ENCODE data around the gene MRGPRD. TPM values are rescaled to one million over a fixed set of nuclear protein-coding genes. Genes with fewer than 3 reads are reported as not detected.

Gene MRGPRD
- total RNA-seq, 1 experiment from 2014 or later: not detected

- CTCF ChIA-PET: no interaction called here
- H3K4me1 Mint-ChIP-seq: no peaks in the 10 kb centered on the region
- TF ChIP-seq ZNF425 (CRISPR knock-in tag; conservative IDR thresholded peaks at IDR 0.05) (no peak), RORB (CRISPR knock-in tag; IDR thresholded peaks at IDR 0.05) (no peak), ZNF317 (CRISPR knock-in tag; IDR thresholded peaks at IDR 0.05; ENCODE audit: borderline replicate concordance, low read depth) (no peak), CDX4 (CRISPR knock-in tag; IDR thresholded peaks at IDR 0.05; ENCODE audit: borderline replicate concordance) (no peak), MLX (CRISPR knock-in tag; IDR thresholded peaks at IDR 0.05) (no peak), JAZF1 (CRISPR knock-in tag; IDR thresholded peaks at IDR 0.05) (no peak), SMAD3 (CRISPR knock-in tag; IDR thresholded peaks at IDR 0.05; ENCODE audit: borderline replicate concordance) (no peak), ZNF396 (CRISPR knock-in tag; IDR thresholded peaks at IDR 0.05; ENCODE audit: borderline replicate concordance) (no peak), GRHL2 (CRISPR knock-in tag; IDR thresholded peaks at IDR 0.05; ENCODE audit: insufficient replicate concordance, severe bottlenecking) (no peak), CREB1 (CRISPR knock-in tag; IDR thresholded peaks at IDR 0.05) (no peak), NFYB (CRISPR knock-in tag; conservative IDR thresholded peaks at IDR 0.05; ENCODE audit: low read depth) (no peak), ATF3 (CRISPR knock-in tag; conservative IDR thresholded peaks at IDR 0.05) (no peak), NFE2L1 (CRISPR knock-in tag; IDR thresholded peaks at IDR 0.05) (no peak), ZNF121 (CRISPR knock-in tag; IDR thresholded peaks at IDR 0.05) (no peak), ATF1 (CRISPR knock-in tag; IDR thresholded peaks at IDR 0.05) (no peak), HMGA2 (CRISPR knock-in tag; IDR thresholded peaks at IDR 0.05) (no peak), ETV6 (CRISPR knock-in tag; IDR thresholded peaks at IDR 0.05) (no peak), ZNF416 (CRISPR knock-in tag; IDR thresholded peaks at IDR 0.05) (no peak), AR (CRISPR knock-in tag; IDR thresholded peaks at IDR 0.05) (no peak), ZNF263 (CRISPR knock-in tag; IDR thresholded peaks at IDR 0.05; ENCODE audit: low read depth) (no peak)
- 0 out of 2 replicates have a peak, but pooled peaks cover 9% of the 10 kb centered on the region for H3K36me3 Mint-ChIP-seq
- H3K27ac Mint-ChIP-seq: no peak overlapping the region
- no peak for ATAC-seq
- POLR2A ChIA-PET: no interaction called here
- DNase-seq (ENCODE audit: low spot score): no peak
- peaks cover 19% of the 10 kb centered on the region for H3K9me3 Mint-ChIP-seq
- H3K27me3 Mint-ChIP-seq (ENCODE audit: low read depth): peaks cover 4% of the 10 kb centered on the region; the same call in 1 of the 2 replicates
- no peak overlapping the region for H3K4me3 Mint-ChIP-seq
These were observed 6.4 kb upstream of the MRGPRD start for GRCh38 chr11:68987211-68987610.

GRCh38 chr11:68983801-68984200 lies 3.0 kb upstream of the MRGPRD start:
- no peak overlapping the region for H3K4me3 Mint-ChIP-seq
- ATAC-seq (no peak), DNase-seq (ENCODE audit: low spot score) (no peak)
- ChIA-PET CTCF (interaction anchor here (0.5 to 0.9 kb wide), 4 partner anchors 28 to 1415 kb away, joined by 3 to 4 read pairs (median 3); no protein-coding TSS in a partner anchor), POLR2A (no interaction called here)
- H3K36me3 Mint-ChIP-seq: 0 out of 2 replicates have a peak, but pooled peaks cover 9% of the 10 kb centered on the region
- peaks cover 6% of the 10 kb centered on the region for H3K4me1 Mint-ChIP-seq
- no peak overlapping the region for H3K27ac Mint-ChIP-seq
- peaks cover 27% of the 10 kb centered on the region for H3K9me3 Mint-ChIP-seq
- no peak for TF ChIP-seq GRHL2 (CRISPR knock-in tag; IDR thresholded peaks at IDR 0.05; ENCODE audit: insufficient replicate concordance, severe bottlenecking)
- H3K27me3 Mint-ChIP-seq (ENCODE audit: low read depth): peaks cover 4% of the 10 kb centered on the region; the same call in 1 of the 2 replicates

All from WTC11 (cell line).